Neural progenitor cell (in vitro differentiated cells): ENCODE results near the gene TCEA3. TPM values are rescaled to one million over a fixed set of nuclear protein-coding genes. Genes with fewer than 3 reads are reported as not detected.

Source experiments
- DNase-seq: peaks from one replicate; pipeline ENCODE4 v3.0.0-alpha.2; 2016; ENCODE audit warnings: low spot score
- H2AFZ ChIP-seq: fragments of 200-600 bp; sonication (generic); replicated peaks from 2 replicates; pipeline ENCODE4 v1.6.1; 2016; ENCODE audit warnings: antibody characterized with exemption
- H3F3A ChIP-seq: fragments of 200-600 bp; sonication (generic); 2 replicates; pipeline ENCODE4 v1.6.1; 2016; ENCODE audit warnings: antibody characterized with exemption, low read depth
- H3K27ac ChIP-seq: fragments of 200-600 bp; sonication (generic); 2 replicates; pipeline ENCODE4 v1.5.1; 2016; ENCODE audit warnings: mild to moderate bottlenecking
- H3K27me3 ChIP-seq: fragments of 200-600 bp; sonication (generic); 2 replicates; pipeline ENCODE4 v1.6.1; 2016; ENCODE audit warnings: mild to moderate bottlenecking, moderate library complexity
- H3K36me3 ChIP-seq: fragments of 200-600 bp; sonication (generic); 2 replicates; pipeline ENCODE4 v1.5.1; 2016
- H3K4me1 ChIP-seq: fragments of 200-600 bp; sonication (generic); 2 replicates; pipeline ENCODE4 v1.6.1; 2016; ENCODE audit warnings: mixed run types
- H3K4me2 ChIP-seq: fragments of 200-600 bp; sonication (generic); 2 replicates; pipeline ENCODE4 v1.6.1; 2016
- H3K4me3 ChIP-seq: fragments of 200-600 bp; sonication (generic); 2 replicates; pipeline ENCODE4 v1.5.1; 2016
- H3K79me2 ChIP-seq: fragments of 200-600 bp; sonication (generic); 2 replicates; pipeline ENCODE4 v1.6.1; 2016; ENCODE audit warnings: low read depth
- H3K9ac ChIP-seq: fragments of 200-600 bp; sonication (generic); 2 replicates; pipeline ENCODE4 v1.6.1; 2016
- H3K9me3 ChIP-seq: fragments of 200-600 bp; sonication (generic); 2 replicates; pipeline ENCODE4 v1.5.1; 2016; ENCODE audit warnings: low read depth
- H4K20me1 ChIP-seq: fragments of 200-600 bp; sonication (generic); 2 replicates; pipeline ENCODE4 v1.6.1; 2016; ENCODE audit warnings: low read depth
- H3K27ac Mint-ChIP-seq: 3 replicates; pipeline ENCODE4 v1.8.0; 2021; ENCODE audit warnings: mixed read lengths
- H3K27me3 Mint-ChIP-seq: 2 replicates; pipeline ENCODE4 v1.8.0; 2022; ENCODE audit warnings: low read depth, mild to moderate bottlenecking, inconsistent platforms, moderate library complexity, mixed read lengths; ENCODE audit not compliant: insufficient read depth
- H3K36me3 Mint-ChIP-seq: 3 replicates; pipeline ENCODE4 v1.8.0; 2021; ENCODE audit warnings: mixed read lengths
- H3K4me1 Mint-ChIP-seq: 3 replicates; pipeline ENCODE4 v1.8.0; 2021; ENCODE audit warnings: mixed read lengths
- H3K4me3 Mint-ChIP-seq: 3 replicates; pipeline ENCODE4 v1.8.0; 2021; ENCODE audit warnings: mild to moderate bottlenecking, moderate library complexity, mixed read lengths
- H3K9me3 Mint-ChIP-seq: 3 replicates; pipeline ENCODE4 v1.8.0; 2020; ENCODE audit warnings: mixed read lengths
- CTCF ChIP-seq: fragments of 200-600 bp; sonication (generic); IDR thresholded peaks from 2 replicates; pipeline ENCODE4 v1.5.1; 2017; ENCODE audit warnings: antibody characterized with exemption, mild to moderate bottlenecking
- EZH2 ChIP-seq: fragments of 200-600 bp; sonication (generic); IDR thresholded peaks from 2 replicates; pipeline ENCODE4 v1.6.1; 2017; ENCODE audit warnings: antibody characterized with exemption, mild to moderate bottlenecking, moderate library complexity
- EZH2phosphoT487 ChIP-seq: fragments of 200-600 bp; sonication (generic); IDR thresholded peaks from 2 replicates; pipeline ENCODE4 v1.6.1; 2017; ENCODE audit warnings: antibody characterized with exemption
- total RNA-seq: library from RNA; depleted of rRNA; stranded (reverse); fragments of >200 nt; gene quantifications from 2 replicates; pipeline ENCODE4 v1.2.3, GENCODE V29; 2015; ENCODE audit warnings: low replicate concordance

TCEA3 gene
- total RNA-seq = 0.53 and 0.54 TPM in 2 replicates

- Mint-ChIP-seq H3K4me1 (peaks cover 21% of the 10 kb centered on the region), H3K27ac (no peak within 1 kb of the TSS), H3K9me3 (no peaks in the 10 kb centered on the region), H3K36me3 (peaks cover 29% of the 10 kb centered on the region), H3K4me3 (peak within 1 kb of the TSS; percentile 81), H3K27me3 (peaks cover 25% of the 10 kb centered on the region)
- peaks cover 13% of the 10 kb centered on the region for H3F3A ChIP-seq
- peaks cover 96% of the 10 kb centered on the region for H3K27me3 ChIP-seq
- no peak within 1 kb of the TSS for H3K9ac ChIP-seq
- H4K20me1 ChIP-seq = peaks cover 15% of the 10 kb centered on the region
- DNase-seq = peak; percentile 47
- H3K4me3 ChIP-seq = peak within 1 kb of the TSS; percentile 45
- no peaks in the 10 kb centered on the region for H3K9me3 ChIP-seq
- H3K4me1 ChIP-seq = peaks cover 12% of the 10 kb centered on the region
- no peak within 1 kb of the TSS for H3K27ac ChIP-seq
- peak within 1 kb of the TSS; percentile 71 for H3K4me2 ChIP-seq
- no peaks in the 10 kb centered on the region for H3K36me3 ChIP-seq
- TF ChIP-seq EZH2phosphoT487 (peak; percentile 97), EZH2 (peak; percentile 96), CTCF (no peak)
- peak within 1 kb of the TSS; percentile 46 for H2AFZ ChIP-seq
- no peaks in the 10 kb centered on the region for H3K79me2 ChIP-seq
Measured at GRCh38 chr1:23424293-23425192, at the start of gene TCEA3. Gene TCEA3, minus strand, starts transcription at chr1:23424748. Its CDS starts 115 bp downstream, at chr1:23424633.

- Mint-ChIP-seq H3K9me3 (no peaks in the 10 kb centered on the region), H3K27me3 (peaks cover 2% of the 10 kb centered on the region), H3K36me3 (peaks cover 4% of the 10 kb centered on the region), H3K4me1 (peaks cover 33% of the 10 kb centered on the region), H3K4me3 (no peak overlapping the region), H3K27ac (no peak overlapping the region)
- no peak for TF ChIP-seq EZH2phosphoT487
- no peak for TF ChIP-seq EZH2
- no peak for TF ChIP-seq CTCF
- Histone ChIP-seq H4K20me1 (no peaks in the 10 kb centered on the region), H3F3A (peaks cover 6% of the 10 kb centered on the region), H3K9me3 (no peaks in the 10 kb centered on the region), H3K4me1 (peaks cover 10% of the 10 kb centered on the region), H2AFZ (no peak overlapping the region), H3K4me3 (no peak overlapping the region), H3K9ac (no peak overlapping the region), H3K27ac (no peak overlapping the region), H3K79me2 (no peaks in the 10 kb centered on the region), H3K36me3 (no peaks in the 10 kb centered on the region), H3K4me2 (no peak overlapping the region), H3K27me3 (no peaks in the 10 kb centered on the region)
- DNase-seq = no peak
Measured at GRCh38 chr1:23473037-23473800, 48.7 kb upstream of the TCEA3 start.

- H3F3A ChIP-seq = peaks cover 6% of the 10 kb centered on the region
- H3K27ac ChIP-seq = no peak overlapping the region
- H3K27me3 ChIP-seq = no peaks in the 10 kb centered on the region
- no peak overlapping the region for H3K27ac Mint-ChIP-seq
- no peak overlapping the region for H3K4me3 ChIP-seq
- H3K36me3 Mint-ChIP-seq = peaks cover 3% of the 10 kb centered on the region
- no peaks in the 10 kb centered on the region for H4K20me1 ChIP-seq
- H2AFZ ChIP-seq = no peak overlapping the region
- no peaks in the 10 kb centered on the region for H3K9me3 Mint-ChIP-seq
- H3K4me1 ChIP-seq = peaks cover 10% of the 10 kb centered on the region
- H3K4me3 Mint-ChIP-seq = no peak overlapping the region
- H3K9me3 ChIP-seq = no peaks in the 10 kb centered on the region
- H3K79me2 ChIP-seq = no peaks in the 10 kb centered on the region
- TF ChIP-seq CTCF (no peak), EZH2 (no peak), EZH2phosphoT487 (no peak)
- H3K4me1 Mint-ChIP-seq = peaks cover 33% of the 10 kb centered on the region
- no peaks in the 10 kb centered on the region for H3K36me3 ChIP-seq
- H3K4me2 ChIP-seq = peak overlapping the region; percentile 49
- peak; percentile 28 for DNase-seq
- H3K9ac ChIP-seq = no peak overlapping the region
- peaks cover 2% of the 10 kb centered on the region for H3K27me3 Mint-ChIP-seq
Measured at GRCh38 chr1:23472351-23473036, 47.9 kb upstream of the TCEA3 start.
